Measurements from ENCODE around the gene BAHCC1.

BAHCC1 gene

DNA sequence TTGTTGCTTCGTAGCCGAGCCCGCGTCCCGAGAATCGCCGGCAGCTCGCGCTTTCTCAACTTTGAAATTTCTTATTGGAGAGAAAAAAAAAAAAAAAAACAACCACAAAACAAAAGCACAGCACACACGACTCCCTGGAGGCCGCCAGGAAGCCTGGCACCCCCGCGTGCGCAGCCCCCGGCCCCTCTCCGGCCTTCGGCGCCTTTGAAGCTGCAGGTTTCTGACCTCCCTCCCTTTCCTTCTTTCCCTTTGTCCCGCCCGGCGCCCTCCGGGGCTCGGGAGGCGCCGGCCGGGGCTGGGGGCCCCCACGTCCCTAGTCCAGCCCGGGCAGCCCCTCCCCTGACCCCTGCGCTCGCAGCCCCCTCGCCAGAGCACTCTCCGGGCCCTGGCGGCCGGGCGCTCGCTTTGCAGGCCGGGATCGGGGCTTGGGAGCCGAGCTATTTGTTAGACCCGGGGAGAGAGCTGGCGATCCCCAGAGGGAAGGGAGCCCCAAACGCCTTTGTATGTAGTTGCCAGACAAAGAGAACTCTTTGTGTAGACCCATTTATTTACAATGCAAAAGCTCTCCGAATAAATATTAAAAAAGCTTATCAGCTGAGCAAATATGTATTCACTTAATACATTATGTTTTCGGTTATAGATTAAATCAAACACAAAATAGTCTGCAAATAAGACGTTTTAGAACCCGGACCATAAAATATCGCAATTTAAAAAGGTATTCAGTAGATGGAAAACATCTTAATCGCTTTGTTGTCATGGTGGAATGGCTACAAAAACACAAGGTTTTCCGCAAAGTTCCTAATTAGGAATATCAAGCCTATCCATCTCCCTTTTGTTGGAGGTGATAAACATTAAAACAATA lies 2.3 kb downstream of the BAHCC1 start:
- H3K27ac ChIP-seq (ENCODE audit: low read depth, low read length), result no peak overlapping the region

GRCh38 chr17:81398176-81398831 lies 3.0 kb downstream of the BAHCC1 start:
- no peaks in the 10 kb centered on the region for H3K36me3 ChIP-seq (ENCODE audit: control insufficient read depth, low read length)
- H3K4me2 ChIP-seq (ENCODE audit: low read length), result no peak overlapping the region
- H3K4me1 ChIP-seq (ENCODE audit: control insufficient read depth, low read length), result peaks cover 25% of the 10 kb centered on the region
- TF ChIP-seq EZH2phosphoT487 (IDR thresholded peaks at IDR 0.05; ENCODE audit: borderline replicate concordance, low read length) (no peak), CTCF (IDR thresholded peaks at IDR 0.05; ENCODE audit: low read depth, low read length, poor library complexity, severe bottlenecking) (no peak)
- no peak overlapping the region for H3K4me3 ChIP-seq (ENCODE audit: low read length)
- no peaks in the 10 kb centered on the region for H3K9me3 ChIP-seq (ENCODE audit: control insufficient read depth, insufficient read depth, low read length)
- H3K27ac ChIP-seq (ENCODE audit: low read depth, low read length), result no peak overlapping the region
- peaks cover 5% of the 10 kb centered on the region; the same call in 1 of the 2 replicates for H3F3A ChIP-seq (ENCODE audit: control insufficient read depth, insufficient read depth)
- no peaks in the 10 kb centered on the region for H4K20me1 ChIP-seq (ENCODE audit: control insufficient read depth, insufficient read depth, low read depth, low read length)
- peaks cover 15% of the 10 kb centered on the region for H3K27me3 ChIP-seq (ENCODE audit: control insufficient read depth, low read length)
- peaks cover under 1% of the 10 kb centered on the region; the same call in 1 of the 2 replicates for H3K79me2 ChIP-seq (ENCODE audit: control insufficient read depth, low read length)
- no peaks in the 10 kb centered on the region for H3K9me2 ChIP-seq (replicated peaks; ENCODE audit: control insufficient read depth, low read length)

More for the DNA sequence above, 2.3 kb downstream of the BAHCC1 start:
- H3K79me2 ChIP-seq (ENCODE audit: control insufficient read depth, low read length), result peaks cover 5% of the 10 kb centered on the region; the same call in 1 of the 2 replicates
- no peaks in the 10 kb centered on the region for H4K20me1 ChIP-seq (ENCODE audit: control insufficient read depth, insufficient read depth, low read depth, low read length)
- H3K9me2 ChIP-seq (replicated peaks; ENCODE audit: control insufficient read depth, low read length), result no peaks in the 10 kb centered on the region
- H3K4me2 ChIP-seq (ENCODE audit: low read length), result no peak overlapping the region
- H3K4me1 ChIP-seq (ENCODE audit: control insufficient read depth, low read length), result peaks cover 32% of the 10 kb centered on the region
- H3K9me3 ChIP-seq (ENCODE audit: control insufficient read depth, insufficient read depth, low read length), result no peaks in the 10 kb centered on the region
- no peak overlapping the region for H3K4me3 ChIP-seq (ENCODE audit: low read length)
- no peak for TF ChIP-seq EZH2phosphoT487 (IDR thresholded peaks at IDR 0.05; ENCODE audit: borderline replicate concordance, low read length)
- no peak for TF ChIP-seq CTCF (IDR thresholded peaks at IDR 0.05; ENCODE audit: low read depth, low read length, poor library complexity, severe bottlenecking)
- H3K36me3 ChIP-seq (ENCODE audit: control insufficient read depth, low read length), result no peaks in the 10 kb centered on the region
- peaks cover 15% of the 10 kb centered on the region for H3K27me3 ChIP-seq (ENCODE audit: control insufficient read depth, low read length)
- peaks cover 5% of the 10 kb centered on the region; the same call in 1 of the 2 replicates for H3F3A ChIP-seq (ENCODE audit: control insufficient read depth, insufficient read depth)

- Histone ChIP-seq H3K79me2 (ENCODE audit: control insufficient read depth, low read length) (no peaks in the 10 kb centered on the region), H3K4me1 (ENCODE audit: control insufficient read depth, low read length) (peaks cover 25% of the 10 kb centered on the region)
- no peak for TF ChIP-seq CTCF (IDR thresholded peaks at IDR 0.05; ENCODE audit: low read depth, low read length, poor library complexity, severe bottlenecking)
- TF ChIP-seq EZH2phosphoT487 (IDR thresholded peaks at IDR 0.05; ENCODE audit: borderline replicate concordance, low read length), result no peak
Observed at GRCh38 chr17:81398832-81399411, 3.7 kb downstream of the BAHCC1 start.

More at GRCh38 chr17:81398832-81399411, 3.7 kb downstream of the BAHCC1 start:
- H4K20me1 ChIP-seq (ENCODE audit: control insufficient read depth, insufficient read depth, low read depth, low read length), result no peaks in the 10 kb centered on the region
- H3K4me2 ChIP-seq (ENCODE audit: low read length), result no peak overlapping the region
- H3K9me2 ChIP-seq (replicated peaks; ENCODE audit: control insufficient read depth, low read length), result no peaks in the 10 kb centered on the region
- no peaks in the 10 kb centered on the region for H3K9me3 ChIP-seq (ENCODE audit: control insufficient read depth, insufficient read depth, low read length)
- H3K36me3 ChIP-seq (ENCODE audit: control insufficient read depth, low read length), result no peaks in the 10 kb centered on the region
- peaks cover 5% of the 10 kb centered on the region; the same call in 1 of the 2 replicates for H3F3A ChIP-seq (ENCODE audit: control insufficient read depth, insufficient read depth)
- H3K4me3 ChIP-seq (ENCODE audit: low read length), result no peak overlapping the region
- H3K27ac ChIP-seq (ENCODE audit: low read depth, low read length), result no peak overlapping the region
- peaks cover 15% of the 10 kb centered on the region for H3K27me3 ChIP-seq (ENCODE audit: control insufficient read depth, low read length)
